ENCODE measurements around the gene CX3CR1.
"Not testable (repeated sequence)": the region's sequence is repeated elsewhere in the genome, so short reads cannot be mapped to it uniquely, and the experiment has no call there.

The CX3CR1 gene

GRCh38 chr3:39279745-39280517, at the start of gene CX3CR1:
CX3CR1 (minus strand) TSS chr3:39280036; CDS start chr3:39266509, 13,527 bp downstream.
- no peak for DNase-seq

- no peak for DNase-seq
Observed at GRCh38 chr3:39329493-39329892, 49.7 kb upstream of the CX3CR1 start, which contains the start of gene CCR8. CCR8 (plus strand) TSS chr3:39329709; CDS start chr3:39332332, 2,623 bp downstream.

- DNase-seq, result no peak
Observed at GRCh38 chr3:39327746-39328349, 48.0 kb upstream of the CX3CR1 start.

- no peak for DNase-seq
Observed at GRCh38 chr3:39327053-39327745, 47.4 kb upstream of the CX3CR1 start.

GRCh38 chr3:39325236-39325635, 45.4 kb upstream of the CX3CR1 start:
- no peak for DNase-seq

GRCh38 chr3:39323494-39323893, 43.7 kb upstream of the CX3CR1 start:
- no peak for DNase-seq

GRCh38 chr3:39322936-39323335, 43.1 kb upstream of the CX3CR1 start:
- no peak for DNase-seq

GRCh38 chr3:39322209-39322715, 42.4 kb upstream of the CX3CR1 start:
- DNase-seq, result not testable (repeated sequence)

- not testable (repeated sequence) for DNase-seq
Observed at GRCh38 chr3:39321574-39321983, 41.7 kb upstream of the CX3CR1 start.

- DNase-seq, result no peak
Observed at GRCh38 chr3:39319249-39319648, 39.4 kb upstream of the CX3CR1 start.

- DNase-seq, result no peak
Observed at GRCh38 chr3:39318301-39318700, 38.5 kb upstream of the CX3CR1 start.

GRCh38 chr3:39317571-39318169, 37.8 kb upstream of the CX3CR1 start:
- no peak for DNase-seq

GRCh38 chr3:39315420-39315819, 35.6 kb upstream of the CX3CR1 start:
- no peak for DNase-seq

GRCh38 chr3:39313289-39313688, 33.5 kb upstream of the CX3CR1 start:
- DNase-seq, result no peak

- no peak for DNase-seq
Observed at GRCh38 chr3:39302178-39302577, 22.3 kb upstream of the CX3CR1 start.

GRCh38 chr3:39299279-39299678, 19.4 kb upstream of the CX3CR1 start:
- no peak for DNase-seq

- no peak for DNase-seq
Observed at GRCh38 chr3:39296197-39297077, 16.6 kb upstream of the CX3CR1 start.

- DNase-seq, result no peak
Observed at GRCh38 chr3:39295184-39295775, 15.4 kb upstream of the CX3CR1 start.

GRCh38 chr3:39294446-39295183, 14.8 kb upstream of the CX3CR1 start:
- DNase-seq, result no peak

GRCh38 chr3:39292961-39293360, 13.1 kb upstream of the CX3CR1 start:
- no peak for DNase-seq

- peak; percentile 30 for DNase-seq
Observed at GRCh38 chr3:39291903-39292329, 12.1 kb upstream of the CX3CR1 start.

All from GOT3 (cell line).